LHCN-M2 (cell line): ENCODE results near the gene CDK5RAP1. TPM values are rescaled to one million over a fixed set of nuclear protein-coding genes. Genes with fewer than 3 reads are reported as not detected.

Source experiments
- DNase-seq: peaks from one replicate; pipeline ENCODE4 v3.0.0-alpha.2; 2012; ENCODE audit warnings: low read depth
- total RNA-seq: library from RNA; depleted of rRNA; stranded (reverse); fragments of >200 nt; gene quantifications from 2 replicates; pipeline ENCODE4 v1.2.3, GENCODE V29; 2014

CDK5RAP1 gene
- total RNA-seq, 1 experiment from 2014 or later: 23.5 TPM

- DNase-seq: no peak
These were observed 67.2 kb downstream of the CDK5RAP1 start for GRCh38 chr20:33334111-33334510.

- DNase-seq: no peak
These were observed 67.7 kb downstream of the CDK5RAP1 start for GRCh38 chr20:33333616-33334015.

GRCh38 chr20:33332905-33333456 lies 68.3 kb downstream of the CDK5RAP1 start:
- DNase-seq: no peak

GRCh38 chr20:33328157-33329137 lies 72.9 kb downstream of the CDK5RAP1 start:
- no peak for DNase-seq

- DNase-seq: no peak
These were observed 76.0 kb downstream of the CDK5RAP1 start for GRCh38 chr20:33325350-33325749.

GRCh38 chr20:33323236-33323635 lies 78.1 kb downstream of the CDK5RAP1 start:
- no peak for DNase-seq

- DNase-seq: no peak
These were observed 78.9 kb downstream of the CDK5RAP1 start for GRCh38 chr20:33322456-33322855.

- DNase-seq: no peak
These were observed 81.3 kb downstream of the CDK5RAP1 start for GRCh38 chr20:33320006-33320405.

GRCh38 chr20:33318096-33318429 lies 83.3 kb downstream of the CDK5RAP1 start:
- no peak for DNase-seq

GRCh38 chr20:33317424-33318095 lies 83.8 kb downstream of the CDK5RAP1 start:
- DNase-seq: no peak

- DNase-seq: no peak
These were observed 84.4 kb downstream of the CDK5RAP1 start for GRCh38 chr20:33316958-33317357.

GRCh38 chr20:33316343-33316742 lies 85.0 kb downstream of the CDK5RAP1 start:
- DNase-seq: no peak

- DNase-seq: no peak
These were observed 87.5 kb downstream of the CDK5RAP1 start for GRCh38 chr20:33313686-33314314.

GRCh38 chr20:33312583-33312982 lies 88.7 kb downstream of the CDK5RAP1 start:
- DNase-seq: no peak

- no peak for DNase-seq
These were observed 89.3 kb downstream of the CDK5RAP1 start for GRCh38 chr20:33311996-33312395.

- no peak for DNase-seq
These were observed 90.3 kb downstream of the CDK5RAP1 start for GRCh38 chr20:33311011-33311410.

- DNase-seq: no peak
These were observed 90.9 kb downstream of the CDK5RAP1 start for GRCh38 chr20:33310327-33310899.

- DNase-seq: no peak
These were observed 91.7 kb downstream of the CDK5RAP1 start for GRCh38 chr20:33309631-33310030.
